ENCODE results near the gene ATAD5. TPM values are rescaled to one million over a fixed set of nuclear protein-coding genes. Genes with fewer than 3 reads are reported as not detected.

ATAD5 gene
- total and polyA plus RNA-seq, 2 of the 4 experiments (the other 2 are of a cell fraction) = 1.0 to 1.3 TPM

- WGBS, 2 experiments (ENCODE audit: extremely low coverage in 2 of 2, insufficient read length in 1 of 2) = no CpG with 5 or more reads among the region's 2 CpGs
- no peak overlapping the region for H2AK5ac ChIP-seq (ENCODE audit: low read depth, low read length)
- H3K9ac ChIP-seq (ENCODE audit: low read depth, low read length) = no peak overlapping the region
- in situ Hi-C loops (cut with MboI; ENCODE audit: low sequenced_read_pairs) = no loop called here
- H2BK120ac ChIP-seq (ENCODE audit: low read depth, low read length) = no peak overlapping the region
- no peaks in the 10 kb centered on the region for H4K20me1 ChIP-seq (ENCODE audit: insufficient read depth, low read length)
- H3K4me2 ChIP-seq (ENCODE audit: low read depth, low read length) = no peak overlapping the region
- no peaks in the 10 kb centered on the region for H3K27me3 ChIP-seq (ENCODE audit: control insufficient read depth, insufficient read depth, low read length)
- dilution Hi-C loops (cut with HindIII; ENCODE audit: low sequenced_read_pairs, unreplicated experiment) = no loop called here
- no peaks in the 10 kb centered on the region for H3K9me3 ChIP-seq (ENCODE audit: control insufficient read depth, insufficient read depth, low read length)
- no peak overlapping the region for H2AK9ac ChIP-seq (replicated peaks; ENCODE audit: low read depth, low read length, poor library complexity)
- ChIA-PET POLR2A (ENCODE audit: unreplicated experiment) (interaction anchor here (0.6 kb wide), 1 partner anchor 371 kb away, joined by 4 read pairs; no protein-coding TSS in a partner anchor), CTCF (no interaction called here)
- no peak overlapping the region for H4K8ac ChIP-seq (ENCODE audit: low read depth in 2 of 2, low read length in 2 of 2)
- ATAC-seq (ENCODE audit: low read depth) (no peak), DNase-seq (no peak)
- H3K36me3 ChIP-seq (ENCODE audit: control insufficient read depth, insufficient read depth, low read length) = peaks cover 27% of the 10 kb centered on the region
- H3K79me1 ChIP-seq (ENCODE audit: low read depth in 1 of 2, low read length in 2 of 2) = peaks cover 0 to 6% of the 10 kb centered on the region in 2 experiments; a peak in 2 of 4 replicates
- peak overlapping the region; percentile 2 for H2BK5ac ChIP-seq (ENCODE audit: low read depth, low read length, poor library complexity, severe bottlenecking)
- H2AFZ ChIP-seq (replicated peaks; ENCODE audit: low read length, poor library complexity) = no peak overlapping the region
- H3K4me1 ChIP-seq (ENCODE audit: control insufficient read depth, insufficient read depth, low read length) = peaks cover 4% of the 10 kb centered on the region; the same call in 1 of the 2 replicates
- intact Hi-C loops (cut with micrococcal nuclease) = no loop called here
- no peak overlapping the region for H3K18ac ChIP-seq (ENCODE audit: low read depth, low read length)
- no peak overlapping the region for H3K56ac ChIP-seq (ENCODE audit: extremely low read depth, insufficient read depth, low read length)
- H4K5ac ChIP-seq (ENCODE audit: low read depth, low read length) = no peak overlapping the region
- no peak overlapping the region for H2BK15ac ChIP-seq (ENCODE audit: low read depth, low read length)
- H3K9me1 ChIP-seq (ENCODE audit: insufficient read depth, low read length) = no peaks in the 10 kb centered on the region; the same call in 1 of the 2 replicates
- H3K27ac ChIP-seq (ENCODE audit: insufficient read depth, low read length) = no peak overlapping the region
- H3K23ac ChIP-seq (ENCODE audit: low read depth, low read length) = no peak overlapping the region
- no peak overlapping the region for H2BK20ac ChIP-seq (ENCODE audit: low read depth, low read length)
- no peak overlapping the region for H3K4ac ChIP-seq (ENCODE audit: low read depth, low read length)
- TF ChIP-seq CTCF (conservative IDR thresholded peaks at IDR 0.05; ENCODE audit: low read depth, low read length) (no peak), RFX5 (IDR thresholded peaks at IDR 0.05; ENCODE audit: low read depth, low read length) (no peak), SMC3 (IDR thresholded peaks at IDR 0.05; ENCODE audit: low read depth, low read length) (no peak), MXI1 (IDR thresholded peaks at IDR 0.05; ENCODE audit: borderline replicate concordance, low read depth, low read length) (no peak), MAZ (IDR thresholded peaks at IDR 0.05; ENCODE audit: borderline replicate concordance, low read depth, low read length) (no peak), RCOR1 (IDR thresholded peaks at IDR 0.05; ENCODE audit: insufficient replicate concordance, low read length) (no peak), NFE2L2 (IDR thresholded peaks at IDR 0.05; ENCODE audit: low read depth, low read length) (no peak), CEBPB (IDR thresholded peaks at IDR 0.05; ENCODE audit: low read depth, low read length) (no peak), BHLHE40 (IDR thresholded peaks at IDR 0.05; ENCODE audit: low read depth, low read length) (no peak), MAFK (IDR thresholded peaks at IDR 0.05; ENCODE audit: low read depth, low read length) (no peak), RAD21 (IDR thresholded peaks at IDR 0.05; ENCODE audit: low read length) (no peak), USF2 (IDR thresholded peaks at IDR 0.05; ENCODE audit: low read depth, low read length) (no peak)
- no peak overlapping the region for H3K4me3 ChIP-seq (ENCODE audit: insufficient read depth, low read depth, low read length)
- H4K91ac ChIP-seq (ENCODE audit: insufficient read depth, low read depth, low read length) = no peak overlapping the region
- H3K14ac ChIP-seq (replicated peaks; ENCODE audit: low read depth, low read length) = no peak overlapping the region
- BruUV-seq (replicated peaks) = no TSS peak
Measured at GRCh38 chr17:30790279-30790678, 41.5 kb upstream of the ATAD5 start.
